Subcutaneous adipose tissue (tissue), 4 donors: ENCODE data around the gene TNS2. TPM values are rescaled to one million over a fixed set of nuclear protein-coding genes. Genes with fewer than 3 reads are reported as not detected.

Source experiments
- CTCF ChIP-seq: fragments of 450-650 bp; IDR thresholded peaks from one replicate; pipeline ENCODE4 v1.5.1; 2016; ENCODE audit warnings: low read depth, mild to moderate bottlenecking, control low read depth, antibody characterized with exemption, moderate library complexity
- small RNA-seq: library from RNA; depleted of rRNA; stranded (forward); fragments of <200 nt; gene quantifications from one replicate; pipeline ENCODE3, GENCODE V24; 2016
- total RNA-seq, 4 donors: library from RNA; depleted of rRNA; stranded (reverse); fragments of >200 nt; gene quantifications; one replicate each; pipeline ENCODE4 v1.1.0, GENCODE V29; 2016

The TNS2 gene
- total RNA-seq, 4 donors from 2014 or later: 108 to 522 (median 189) TPM

GRCh38 chr12:53105256-53105655 lies 55.4 kb downstream of the TNS2 start:
- no peak for TF ChIP-seq CTCF

- no peak for TF ChIP-seq CTCF
Observed at GRCh38 chr12:53105712-53106439, 56.0 kb downstream of the TNS2 start.

GRCh38 chr12:53107122-53107521 lies 57.3 kb downstream of the TNS2 start:
- TF ChIP-seq CTCF: no peak

- TF ChIP-seq CTCF: no peak
Observed at GRCh38 chr12:53113136-53113705, 63.4 kb downstream of the TNS2 start.

- TF ChIP-seq CTCF: no peak
Observed at GRCh38 chr12:53113951-53114350, 64.1 kb downstream of the TNS2 start.

Small RNA genes within 50 kb of the gene (small RNA-seq; reads per million reads assigned to genes)
- gene MIR6757: not detected

Other genes with a start within 250 kb of the TNS2 start
- not detected for gene KRT4, start 235.9 kb upstream of the TNS2 start, total RNA-seq
- 1 to 10 TPM in 2 of 4 donors, under 1 TPM in 1, not detected in 1; 0.22 to 3.6 (median 2.0) TPM for gene KRT79, start 215.8 kb upstream of the TNS2 start, total RNA-seq
- not detected for gene KRT78, start 201.1 kb upstream of the TNS2 start, total RNA-seq
- 10 to 100 TPM in 2 of 4 donors, 1 to 10 TPM in 2; 5.5 to 11.7 (median 8.7) TPM for gene KRT8, start 145.0 kb upstream of the TNS2 start, total RNA-seq
- 1 to 10 TPM; 3.2 to 9.2 (median 6.5) TPM for gene KRT18, start 100.9 kb upstream of the TNS2 start, total RNA-seq
- 100 to 1,000 TPM; 471 to 677 (median 528) TPM for gene EIF4B, start 43.6 kb upstream of the TNS2 start, total RNA-seq
- 10 to 100 TPM; 20.4 to 41.8 (median 24.6) TPM for gene SPRYD3, start 29.3 kb downstream of the TNS2 start, total RNA-seq
- gene IGFBP6, start 47.6 kb downstream of the TNS2 start, total RNA-seq: 1,000 to 10,000 TPM in 1 of 4 donors, 100 to 1,000 TPM in 3; 224 to 1,933 (median 278) TPM
- gene SOAT2, start 53.4 kb downstream of the TNS2 start, total RNA-seq: under 1 TPM in 1 of 4 donors, not detected in 3; 0.38 TPM
- gene ZNF740, start 130.7 kb downstream of the TNS2 start, total RNA-seq: 10 to 100 TPM; 14.0 to 22.3 (median 17.7) TPM
- gene CSAD, start 130.9 kb downstream of the TNS2 start, total RNA-seq: 100 to 1,000 TPM in 2 of 4 donors, 10 to 100 TPM in 2; 63.7 to 215 (median 101) TPM
- gene ITGB7, start 157.2 kb downstream of the TNS2 start, total RNA-seq: 1 to 10 TPM in 3 of 4 donors, under 1 TPM in 1; 0.49 to 8.1 (median 3.0) TPM
- gene RARG, start 182.1 kb downstream of the TNS2 start, total RNA-seq: 10 to 100 TPM in 3 of 4 donors, 1 to 10 TPM in 1; 4.2 to 14.1 (median 10.9) TPM
- 1 to 10 TPM in 2 of 4 donors, under 1 TPM in 1, not detected in 1; 0.38 to 2.4 (median 2.0) TPM for gene ESPL1, start 218.2 kb downstream of the TNS2 start, total RNA-seq
- gene PFDN5, start 245.5 kb downstream of the TNS2 start, total RNA-seq: 100 to 1,000 TPM; 523 to 856 (median 791) TPM
- gene MYG1, start 249.6 kb downstream of the TNS2 start, total RNA-seq: 10 to 100 TPM; 26.7 to 46.5 (median 40.7) TPM